ENCODE data around the gene ZNF593.

The ZNF593 gene

DNA sequence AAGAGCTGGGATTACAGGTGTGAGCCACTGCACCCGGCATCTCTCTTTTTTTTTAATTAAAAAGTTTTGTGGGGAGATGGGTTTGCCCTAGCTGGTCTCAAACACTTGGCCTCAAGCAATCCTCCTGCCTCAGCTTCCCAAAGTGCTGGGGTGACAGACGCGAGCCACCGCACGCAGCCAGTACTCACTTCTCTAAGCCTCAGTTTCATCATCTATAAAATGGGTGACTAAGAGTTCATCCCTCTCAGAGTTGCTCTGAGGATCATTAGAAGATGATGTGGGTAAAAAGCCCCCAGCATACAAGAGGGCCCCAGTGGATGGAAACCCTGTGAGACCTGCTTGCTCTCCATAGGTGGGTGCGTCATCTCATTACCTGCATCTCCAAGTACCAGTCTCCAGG lies 18.2 kb downstream of the ZNF593 start:
- DNase-seq (ENCODE audit: low spot score) = no peak
- TF ChIP-seq, protein P1, sequence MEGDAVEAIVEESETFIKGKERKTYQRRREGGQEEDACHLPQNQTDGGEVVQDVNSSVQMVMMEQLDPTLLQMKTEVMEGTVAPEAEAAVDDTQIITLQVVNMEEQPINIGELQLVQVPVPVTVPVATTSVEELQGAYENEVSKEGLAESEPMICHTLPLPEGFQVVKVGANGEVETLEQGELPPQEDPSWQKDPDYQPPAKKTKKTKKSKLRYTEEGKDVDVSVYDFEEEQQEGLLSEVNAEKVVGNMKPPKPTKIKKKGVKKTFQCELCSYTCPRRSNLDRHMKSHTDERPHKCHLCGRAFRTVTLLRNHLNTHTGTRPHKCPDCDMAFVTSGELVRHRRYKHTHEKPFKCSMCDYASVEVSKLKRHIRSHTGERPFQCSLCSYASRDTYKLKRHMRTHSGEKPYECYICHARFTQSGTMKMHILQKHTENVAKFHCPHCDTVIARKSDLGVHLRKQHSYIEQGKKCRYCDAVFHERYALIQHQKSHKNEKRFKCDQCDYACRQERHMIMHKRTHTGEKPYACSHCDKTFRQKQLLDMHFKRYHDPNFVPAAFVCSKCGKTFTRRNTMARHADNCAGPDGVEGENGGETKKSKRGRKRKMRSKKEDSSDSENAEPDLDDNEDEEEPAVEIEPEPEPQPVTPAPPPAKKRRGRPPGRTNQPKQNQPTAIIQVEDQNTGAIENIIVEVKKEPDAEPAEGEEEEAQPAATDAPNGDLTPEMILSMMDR (conservative IDR thresholded peaks at IDR 0.05; ENCODE audit: low read depth) = no peak
- POLR2A ChIA-PET (ENCODE audit: low non-redundant PET) = no interaction called here
- CTCF ChIA-PET = interaction anchor here (1.6 kb wide), 1 partner anchor 18 kb away, joined by 4 read pairs; the partner anchor contains the start of gene ZNF593
- H3K27ac ChIP-seq = no peak overlapping the region

- TF ChIP-seq, protein P1 (conservative IDR thresholded peaks at IDR 0.05; ENCODE audit: low read depth) = no peak
- POLR2A ChIA-PET (ENCODE audit: low non-redundant PET) = no interaction called here
- CTCF ChIA-PET = interaction anchor here (1.6 kb wide), 1 partner anchor 19 kb away, joined by 4 read pairs; the partner anchor contains the start of gene ZNF593
- H3K27ac ChIP-seq = no peak overlapping the region
- no peak for DNase-seq (ENCODE audit: low spot score)
Measured at GRCh38 chr1:26188477-26188876, 18.8 kb downstream of the ZNF593 start.

DNA sequence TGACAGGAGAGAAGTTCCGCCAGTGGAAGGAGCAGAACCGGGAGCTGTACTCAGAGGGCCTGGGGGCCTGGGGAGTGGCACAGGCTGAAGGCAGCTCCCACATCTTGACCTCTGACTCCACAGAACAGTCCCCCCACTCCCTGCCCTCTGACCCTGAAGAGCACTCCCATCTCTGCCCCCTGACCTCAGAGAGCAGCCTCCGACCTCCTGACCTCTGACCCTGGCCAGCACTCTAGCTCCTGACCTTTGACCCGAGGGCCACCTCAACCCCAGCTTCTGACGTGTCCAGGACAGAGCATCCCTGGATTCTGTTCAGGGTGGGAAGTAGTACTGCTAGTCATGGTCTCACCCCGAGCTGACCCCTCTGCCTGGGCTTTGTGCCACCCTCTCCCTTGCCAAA lies 19.6 kb downstream of the ZNF593 start:
- CTCF ChIA-PET = no interaction called here
- DNase-seq (ENCODE audit: low spot score) = no peak
- no peak overlapping the region for H3K27ac ChIP-seq
- TF ChIP-seq, protein P1 (conservative IDR thresholded peaks at IDR 0.05; ENCODE audit: low read depth) = no peak
- POLR2A ChIA-PET (ENCODE audit: low non-redundant PET) = interaction anchor here (0.6 kb wide), 1 partner anchor 86 kb away, joined by 3 read pairs; no protein-coding TSS in a partner anchor

- ChIA-PET CTCF (interaction anchor here (0.7 to 1.1 kb wide), 2 partner anchors 12 to 35 kb away, joined by 3 read pairs; no protein-coding TSS in a partner anchor), POLR2A (ENCODE audit: low non-redundant PET) (no interaction called here)
- no peak overlapping the region for H3K27ac ChIP-seq
- DNase-seq (ENCODE audit: low spot score) = no peak
- TF ChIP-seq, protein P1 (conservative IDR thresholded peaks at IDR 0.05; ENCODE audit: low read depth) = no peak
Measured at GRCh38 chr1:26189751-26190275, 20.1 kb downstream of the ZNF593 start.

DNA sequence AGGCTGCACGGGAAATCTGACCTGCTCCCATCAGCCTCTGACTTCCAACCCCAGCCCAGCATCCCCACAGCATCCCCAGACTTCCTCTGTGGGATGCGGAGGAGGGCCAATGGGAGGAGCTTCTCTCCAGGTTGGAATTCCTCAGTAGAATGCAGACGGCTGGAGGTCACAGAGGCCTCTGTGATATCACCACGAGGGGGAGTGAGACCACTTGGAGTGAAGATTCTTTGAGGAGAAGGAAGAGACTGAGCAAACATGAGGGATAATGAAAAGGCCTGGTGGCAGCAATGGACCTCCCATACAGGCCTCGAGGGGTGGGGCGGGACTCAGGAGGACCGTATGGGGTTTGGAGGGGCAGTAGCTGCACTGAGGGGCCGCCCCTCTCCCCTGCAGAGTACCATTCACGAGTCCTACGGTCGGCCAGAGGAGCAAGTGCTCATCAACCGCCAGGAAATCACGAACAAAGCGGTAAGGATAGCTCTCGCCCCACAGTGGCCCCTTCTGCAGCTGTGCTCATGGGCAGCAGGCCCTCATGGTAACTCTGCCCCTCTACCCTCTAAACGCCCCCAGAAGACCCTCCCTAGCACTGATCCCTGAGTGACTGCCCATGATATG lies 20.8 kb downstream of the ZNF593 start, which contains the start of gene CATSPER4:
TSS of gene CATSPER4 (plus strand) at position 230 of the 615 bp plus-strand sequence. CDS start at position 256, 26 bp downstream.
- TF ChIP-seq, protein P1 (conservative IDR thresholded peaks at IDR 0.05; ENCODE audit: low read depth) = no peak
- DNase-seq (ENCODE audit: low spot score) = peak; percentile 52
- no peak within 1 kb of the TSS for H3K27ac ChIP-seq
- ChIA-PET CTCF (interaction anchor here (0.7 to 1.1 kb wide), 3 partner anchors 13 to 43 kb away, joined by 3 read pairs; partner anchors contain the start of gene CEP85), POLR2A (ENCODE audit: low non-redundant PET) (interaction anchor here (0.7 kb wide), 1 partner anchor 11 kb away, joined by 3 read pairs; no protein-coding TSS in a partner anchor)

DNA sequence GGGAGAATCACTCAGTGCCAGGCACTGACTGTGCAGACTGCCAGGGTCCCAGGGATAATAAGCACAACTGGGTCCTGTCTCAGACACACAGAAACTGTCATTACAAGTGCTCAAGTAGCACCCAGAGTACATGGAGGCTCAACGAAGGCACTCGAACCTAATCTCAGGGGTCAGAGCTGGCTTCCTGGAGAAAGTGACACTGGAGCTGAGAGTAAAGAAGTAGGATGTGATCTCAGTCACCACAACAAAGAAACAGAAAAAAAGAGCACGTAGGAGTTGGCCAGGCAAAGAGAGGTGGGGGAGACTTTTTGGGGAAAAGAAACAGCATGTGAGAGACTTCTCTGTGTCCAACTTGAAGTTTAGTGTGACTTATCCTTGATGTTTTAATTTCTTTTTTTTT lies 22.0 kb downstream of the ZNF593 start:
- no peak for DNase-seq (ENCODE audit: low spot score)
- ChIA-PET POLR2A (ENCODE audit: low non-redundant PET) (no interaction called here), CTCF (no interaction called here)
- H3K27ac ChIP-seq = no peak overlapping the region
- TF ChIP-seq, protein P1 (conservative IDR thresholded peaks at IDR 0.05; ENCODE audit: low read depth) = no peak

Data from RWPE1 (cell line).